ENCODE measurements around the gene ZNF771. TPM values are rescaled to one million over a fixed set of nuclear protein-coding genes. Genes with fewer than 3 reads are reported as not detected.

The ZNF771 gene
- total RNA-seq, 3 donors from 2014 or later (not counting 1 experiment from before 2014, with no cell fraction given), result 0.70 to 1.4 (median 1.4) TPM

- 75% methylated on average over 4 of the region's 4 CpGs for WGBS (ENCODE audit: insufficient coverage)
- Histone ChIP-seq H3K36me3 (ENCODE audit: control insufficient read depth, insufficient read depth, low read length) (no peaks in the 10 kb centered on the region), H3K4me1 (ENCODE audit: control insufficient read depth, insufficient read depth, low read length) (peaks cover 8% of the 10 kb centered on the region), H3K27ac (ENCODE audit: low read length) (no peak overlapping the region), H3K27me3 (ENCODE audit: control insufficient read depth, insufficient read depth, low read length) (no peaks in the 10 kb centered on the region), H3K9me3 (ENCODE audit: control insufficient read depth, insufficient read depth, low read length) (no peaks in the 10 kb centered on the region), H3K4me3 (ENCODE audit: low read length) (no peak overlapping the region)
- Mint-ChIP-seq H3K4me3 (no peak overlapping the region), H3K36me3 (no peaks in the 10 kb centered on the region), H3K27me3 (ENCODE audit: low read depth in 2 of 2) (no peaks in the 10 kb centered on the region), H3K27ac (no peak overlapping the region), H3K4me1 (no peaks in the 10 kb centered on the region), H3K9me3 (no peaks in the 10 kb centered on the region)
- no peak for ATAC-seq
- TF ChIP-seq, protein P1, sequence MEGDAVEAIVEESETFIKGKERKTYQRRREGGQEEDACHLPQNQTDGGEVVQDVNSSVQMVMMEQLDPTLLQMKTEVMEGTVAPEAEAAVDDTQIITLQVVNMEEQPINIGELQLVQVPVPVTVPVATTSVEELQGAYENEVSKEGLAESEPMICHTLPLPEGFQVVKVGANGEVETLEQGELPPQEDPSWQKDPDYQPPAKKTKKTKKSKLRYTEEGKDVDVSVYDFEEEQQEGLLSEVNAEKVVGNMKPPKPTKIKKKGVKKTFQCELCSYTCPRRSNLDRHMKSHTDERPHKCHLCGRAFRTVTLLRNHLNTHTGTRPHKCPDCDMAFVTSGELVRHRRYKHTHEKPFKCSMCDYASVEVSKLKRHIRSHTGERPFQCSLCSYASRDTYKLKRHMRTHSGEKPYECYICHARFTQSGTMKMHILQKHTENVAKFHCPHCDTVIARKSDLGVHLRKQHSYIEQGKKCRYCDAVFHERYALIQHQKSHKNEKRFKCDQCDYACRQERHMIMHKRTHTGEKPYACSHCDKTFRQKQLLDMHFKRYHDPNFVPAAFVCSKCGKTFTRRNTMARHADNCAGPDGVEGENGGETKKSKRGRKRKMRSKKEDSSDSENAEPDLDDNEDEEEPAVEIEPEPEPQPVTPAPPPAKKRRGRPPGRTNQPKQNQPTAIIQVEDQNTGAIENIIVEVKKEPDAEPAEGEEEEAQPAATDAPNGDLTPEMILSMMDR (IDR thresholded peaks at IDR 0.05), result no peak
- intact Hi-C loops (cut with micrococcal nuclease), result loop anchor here (10.0 kb wide), 1 partner anchor 100 kb away; the partner anchor contains the start of gene ZNF747
- no peak for DNase-seq
These were observed 27.4 kb downstream of the ZNF771 start for GRCh38 chr16:30434852-30435251.

DNA sequence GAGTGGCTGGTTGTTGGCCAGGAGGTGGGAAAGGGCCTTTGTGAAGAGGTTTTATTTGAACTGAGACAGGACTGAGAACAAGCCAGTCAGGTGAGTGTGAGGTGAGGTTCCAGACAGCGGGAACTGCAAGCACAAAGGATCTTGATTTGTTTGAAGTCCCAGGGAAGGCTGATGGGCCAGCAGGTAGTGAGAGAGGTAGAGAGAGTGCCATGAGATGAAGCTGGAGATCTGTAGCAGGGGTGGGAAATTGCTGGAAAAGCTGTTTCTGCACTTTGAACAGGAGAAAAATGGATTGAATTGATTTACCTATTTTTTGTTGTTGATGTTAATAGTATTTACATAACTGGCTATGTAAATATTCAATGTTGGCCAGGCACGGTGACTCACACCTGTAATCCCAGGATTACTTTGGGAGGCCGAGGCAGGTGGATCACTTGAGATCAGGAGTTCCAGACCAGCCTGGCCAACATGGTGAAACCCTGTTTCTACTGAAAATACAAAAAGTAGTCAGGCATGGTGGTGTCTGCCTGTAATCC lies 30.2 kb downstream of the ZNF771 start:
- Histone ChIP-seq H3K27me3 (ENCODE audit: control insufficient read depth, insufficient read depth, low read length) (no peaks in the 10 kb centered on the region), H3K27ac (ENCODE audit: low read length) (no peak overlapping the region), H3K36me3 (ENCODE audit: control insufficient read depth, insufficient read depth, low read length) (no peaks in the 10 kb centered on the region), H3K4me3 (ENCODE audit: low read length) (no peak overlapping the region), H3K4me1 (ENCODE audit: control insufficient read depth, insufficient read depth, low read length) (no peaks in the 10 kb centered on the region), H3K9me3 (ENCODE audit: control insufficient read depth, insufficient read depth, low read length) (no peaks in the 10 kb centered on the region)
- Mint-ChIP-seq H3K27ac (no peak overlapping the region), H3K27me3 (ENCODE audit: low read depth in 2 of 2) (no peaks in the 10 kb centered on the region), H3K9me3 (no peaks in the 10 kb centered on the region), H3K36me3 (no peaks in the 10 kb centered on the region), H3K4me3 (no peak overlapping the region), H3K4me1 (no peaks in the 10 kb centered on the region)
- intact Hi-C loops (cut with micrococcal nuclease), result loop anchor here (10.0 kb wide), 1 partner anchor 97 kb away; the partner anchor contains the start of gene ZNF747
- TF ChIP-seq, protein P1 (IDR thresholded peaks at IDR 0.05), result no peak
- no peak for ATAC-seq
- no peak for DNase-seq
- WGBS (ENCODE audit: insufficient coverage), result 93% methylated on average over 3 of the region's 3 CpGs

GRCh38 chr16:30438835-30439234 lies 31.4 kb downstream of the ZNF771 start:
- H3K36me3 ChIP-seq (ENCODE audit: control insufficient read depth, insufficient read depth, low read length), result peaks cover 4% of the 10 kb centered on the region
- no peaks in the 10 kb centered on the region for H3K27me3 ChIP-seq (ENCODE audit: control insufficient read depth, insufficient read depth, low read length)
- no peak overlapping the region for H3K4me3 ChIP-seq (ENCODE audit: low read length)
- H3K4me1 ChIP-seq (ENCODE audit: control insufficient read depth, insufficient read depth, low read length), result peaks cover 9% of the 10 kb centered on the region
- WGBS (ENCODE audit: insufficient coverage), result 92% methylated on average over 5 of the region's 5 CpGs
- H3K4me1 Mint-ChIP-seq, result peaks cover 9 to 10% of the 10 kb centered on the region in 2 donors
- H3K27ac ChIP-seq (ENCODE audit: low read length), result no peak overlapping the region
- no peaks in the 10 kb centered on the region for H3K27me3 Mint-ChIP-seq (ENCODE audit: low read depth in 2 of 2)
- H3K36me3 Mint-ChIP-seq, result peaks cover 7% of the 10 kb centered on the region
- TF ChIP-seq, protein P1 (IDR thresholded peaks at IDR 0.05), result no peak
- H3K27ac Mint-ChIP-seq, result no peak overlapping the region
- intact Hi-C loops (cut with micrococcal nuclease), result loop anchor here (10.0 kb wide), 1 partner anchor 96 kb away; the partner anchor contains the start of gene ZNF747
- H3K9me3 Mint-ChIP-seq, result peaks cover 0 to 3% of the 10 kb centered on the region in 2 donors
- ATAC-seq (no peak), DNase-seq (no peak)
- no peak overlapping the region for H3K4me3 Mint-ChIP-seq
- H3K9me3 ChIP-seq (ENCODE audit: control insufficient read depth, insufficient read depth, low read length), result no peaks in the 10 kb centered on the region
